HG03064 (cell line): ENCODE data around the gene RIC3.

ENCODE experiments used
- ATAC-seq: cut with Tn5 transposase; IDR thresholded peaks from one replicate; pipeline ENCODE4 v1.9.1; 2021; ENCODE audit warnings: low read depth; ENCODE audit not compliant: unreplicated experiment

The RIC3 gene

GRCh38 chr11:8168485-8169257 is at the start of gene RIC3:
Gene RIC3, minus strand, starts transcription at chr11:8169025. Its CDS starts 36 bp downstream, at chr11:8168989.
- no peak for ATAC-seq

GRCh38 chr11:8218409-8218808 is 49.6 kb upstream of the RIC3 start:
- ATAC-seq, result no peak

- ATAC-seq, result no peak
These were observed 49.1 kb upstream of the RIC3 start for GRCh38 chr11:8217926-8218325.

GRCh38 chr11:8217136-8217535 is 48.3 kb upstream of the RIC3 start:
- ATAC-seq, result no peak

- no peak for ATAC-seq
These were observed 44.6 kb upstream of the RIC3 start for GRCh38 chr11:8213376-8213775.

GRCh38 chr11:8209208-8209807 is 40.5 kb upstream of the RIC3 start:
- no peak for ATAC-seq

GRCh38 chr11:8207080-8208000 is 38.5 kb upstream of the RIC3 start:
- no peak for ATAC-seq

GRCh38 chr11:8206251-8207079 is 37.6 kb upstream of the RIC3 start:
- ATAC-seq, result no peak

GRCh38 chr11:8205566-8205965 is 36.7 kb upstream of the RIC3 start:
- no peak for ATAC-seq

GRCh38 chr11:8204596-8204995 is 35.8 kb upstream of the RIC3 start:
- no peak for ATAC-seq

GRCh38 chr11:8204025-8204424 is 35.2 kb upstream of the RIC3 start:
- ATAC-seq, result no peak

- ATAC-seq, result no peak
These were observed 34.5 kb upstream of the RIC3 start for GRCh38 chr11:8203414-8203715.

GRCh38 chr11:8202516-8203413 is 33.9 kb upstream of the RIC3 start:
- ATAC-seq, result no peak

GRCh38 chr11:8201644-8202365 is 33.0 kb upstream of the RIC3 start:
- ATAC-seq, result peak; percentile 77

- no peak for ATAC-seq
These were observed 30.9 kb upstream of the RIC3 start for GRCh38 chr11:8199676-8200075.

GRCh38 chr11:8196749-8197148 is 27.9 kb upstream of the RIC3 start:
- no peak for ATAC-seq

GRCh38 chr11:8194956-8195355 is 26.1 kb upstream of the RIC3 start:
- ATAC-seq, result no peak

- no peak for ATAC-seq
These were observed 24.0 kb upstream of the RIC3 start for GRCh38 chr11:8192896-8193209.
